Liver (tissue), 9 donors: ENCODE data around the gene NUDT12. TPM values are rescaled to one million over a fixed set of nuclear protein-coding genes. Genes with fewer than 3 reads are reported as not detected.

Experiments used
- DNase-seq: peaks from one replicate; pipeline ENCODE4 v3.0.0-alpha.2; 2017; ENCODE audit warnings: low spot score
- H3K27ac ChIP-seq, 2 donors: one replicate each; pipeline ENCODE4 v1.7.0; 2013; ENCODE audit warnings: inconsistent platforms in 2 of 2, low read length in 2 of 2, control low read depth in 1 of 2, low read depth in 1 of 2, mild to moderate bottlenecking in 1 of 2
- H3K27me3 ChIP-seq, 4 donors: one replicate each; pipeline versions ENCODE4 v1.6.1 to v1.7.0; 2013; ENCODE audit warnings: low read length in 3 of 4, inconsistent platforms in 1 of 4, mild to moderate bottlenecking in 1 of 4, moderate library complexity in 1 of 4; ENCODE audit not compliant: control insufficient read depth in 4 of 4, insufficient read depth in 4 of 4
- H3K36me3 ChIP-seq, 4 donors: one replicate each; pipeline versions ENCODE4 v1.6.1 to v1.7.0; 2013; ENCODE audit warnings: low read length in 3 of 4, mild to moderate bottlenecking in 3 of 4, low read depth in 1 of 4, moderate library complexity in 1 of 4; ENCODE audit not compliant: control insufficient read depth in 4 of 4, insufficient read depth in 3 of 4
- H3K4me1 ChIP-seq, 4 donors: one replicate each; pipeline versions ENCODE4 v1.6.1 to v1.7.0; 2013; ENCODE audit warnings: low read length in 3 of 4, mild to moderate bottlenecking in 3 of 4, moderate library complexity in 1 of 4; ENCODE audit not compliant: control insufficient read depth in 4 of 4, insufficient read depth in 4 of 4
- H3K4me3 ChIP-seq, 3 donors: one replicate each; pipeline versions ENCODE4 v1.6.1 to v1.7.0; 2013; ENCODE audit warnings: low read length in 3 of 3, control low read depth in 1 of 3, low read depth in 1 of 3, mild to moderate bottlenecking in 1 of 3
- H3K9ac ChIP-seq, 2 donors: one replicate each; pipeline ENCODE4 v1.7.0; 2013; ENCODE audit warnings: low read length in 2 of 2, mild to moderate bottlenecking in 2 of 2, moderate library complexity in 2 of 2, control low read depth in 1 of 2, low read depth in 1 of 2
- H3K9me3 ChIP-seq, 4 donors: one replicate each; pipeline versions ENCODE4 v1.6.1 to v1.7.0; 2013; ENCODE audit warnings: low read length in 3 of 4; ENCODE audit not compliant: control insufficient read depth in 4 of 4
- ATF3 ChIP-seq: IDR thresholded peaks from 2 replicates; pipeline ENCODE4 v1.6.1; 2016; ENCODE audit warnings: antibody characterized with exemption
- FOXA1 ChIP-seq: IDR thresholded peaks from 2 replicates; pipeline ENCODE4 v1.6.1; 2016; ENCODE audit warnings: antibody characterized with exemption
- HNF4A ChIP-seq, 2 donors: conservative IDR thresholded peaks; 2 replicates each; pipeline ENCODE4 v1.6.1; 2016; ENCODE audit warnings: antibody characterized with exemption in 2 of 2, mild to moderate bottlenecking in 2 of 2
- HNF4G ChIP-seq: IDR thresholded peaks from 2 replicates; pipeline ENCODE4 v1.6.1; 2016; ENCODE audit warnings: antibody characterized with exemption
- JUND ChIP-seq, 2 donors: IDR thresholded peaks; 2 replicates each; pipeline ENCODE4 v1.6.1; 2016; ENCODE audit warnings: antibody characterized with exemption in 2 of 2
- NR2F2 ChIP-seq: IDR thresholded peaks from 2 replicates; pipeline ENCODE4 v1.6.1; 2016; ENCODE audit warnings: antibody characterized with exemption
- RAD21 ChIP-seq, 2 donors: IDR thresholded peaks; 2 replicates each; pipeline ENCODE4 v1.6.1; 2016; ENCODE audit warnings: antibody characterized with exemption in 2 of 2, mild to moderate bottlenecking in 2 of 2
- SP1 ChIP-seq: IDR thresholded peaks from 2 replicates; pipeline ENCODE4 v1.6.1; 2018; ENCODE audit warnings: antibody characterized with exemption, mild to moderate bottlenecking
- YY1 ChIP-seq: IDR thresholded peaks from 2 replicates; pipeline ENCODE4 v1.6.1; 2016; ENCODE audit warnings: antibody characterized with exemption, mild to moderate bottlenecking
- WGBS: extraction: QIAGEN DNeasy Blood & Tissue Kit; methylation state at CpG from one replicate; pipeline ENCODE4 v1.1.7; 2013; 5-methylcytosine and 5-hydroxymethylcytosine counted together
- polyA plus RNA-seq, 2 donors: library from polyadenylated mRNA; stranded (reverse) in 1 of 2; unstranded in 1 of 2; fragments of 200-250 nt in 1 of 2; fragments of >200 nt in 1 of 2; fragmentation: Nextera tagmentation in 1 of 2; extraction: Ambion mirVana in 1 of 2; gene quantifications; one replicate each; pipeline versions ENCODE4 v1.2.1 to v1.2.3, GENCODE V29; 2013 to 2015
- total RNA-seq, 2 donors: library from RNA; depleted of rRNA; stranded (reverse); fragments of >200 nt; gene quantifications; one replicate each; pipeline ENCODE4 v1.2.3, GENCODE V29; 2014
- donor health status: healthy.
- donor health status: healthy.
- donor health status: healthy.
- donor health status: healthy.
- donor health status: healthy.

Gene NUDT12
- total and polyA plus RNA-seq, 4 donors: 8.6 to 19.0 (median 13.3) TPM

- WGBS: 85% methylated on average over 3 of the region's 3 CpGs
- H3K9ac ChIP-seq: no peak overlapping the region
- no peak for DNase-seq
- no peaks in the 10 kb centered on the region for H3K36me3 ChIP-seq
- H3K27me3 ChIP-seq: peaks cover 0 to 3% (median 0%) of the 10 kb centered on the region in 4 donors
- peaks cover 0 to 8% (median 1%) of the 10 kb centered on the region in 4 donors for H3K9me3 ChIP-seq
- no peak overlapping the region for H3K4me3 ChIP-seq
- TF ChIP-seq FOXA1 (no peak), RAD21 (IDR thresholded peaks at IDR 0.05) (no peak), YY1 (no peak), JUND (IDR thresholded peaks at IDR 0.05) (no peak), SP1 (no peak), HNF4G (no peak), NR2F2 (no peak), ATF3 (no peak), HNF4A (conservative IDR thresholded peaks at IDR 0.05) (no peak)
- H3K27ac ChIP-seq: no peak overlapping the region
- H3K4me1 ChIP-seq: no peaks in the 10 kb centered on the region
Measured at GRCh38 chr5:103502662-103503061, 59.9 kb downstream of the NUDT12 start.
